Measurements from ENCODE around the gene SP5.

GRCh38 chr2:170737821-170738220 lies 22.7 kb downstream of the SP5 start:
- TF ChIP-seq, protein P1, sequence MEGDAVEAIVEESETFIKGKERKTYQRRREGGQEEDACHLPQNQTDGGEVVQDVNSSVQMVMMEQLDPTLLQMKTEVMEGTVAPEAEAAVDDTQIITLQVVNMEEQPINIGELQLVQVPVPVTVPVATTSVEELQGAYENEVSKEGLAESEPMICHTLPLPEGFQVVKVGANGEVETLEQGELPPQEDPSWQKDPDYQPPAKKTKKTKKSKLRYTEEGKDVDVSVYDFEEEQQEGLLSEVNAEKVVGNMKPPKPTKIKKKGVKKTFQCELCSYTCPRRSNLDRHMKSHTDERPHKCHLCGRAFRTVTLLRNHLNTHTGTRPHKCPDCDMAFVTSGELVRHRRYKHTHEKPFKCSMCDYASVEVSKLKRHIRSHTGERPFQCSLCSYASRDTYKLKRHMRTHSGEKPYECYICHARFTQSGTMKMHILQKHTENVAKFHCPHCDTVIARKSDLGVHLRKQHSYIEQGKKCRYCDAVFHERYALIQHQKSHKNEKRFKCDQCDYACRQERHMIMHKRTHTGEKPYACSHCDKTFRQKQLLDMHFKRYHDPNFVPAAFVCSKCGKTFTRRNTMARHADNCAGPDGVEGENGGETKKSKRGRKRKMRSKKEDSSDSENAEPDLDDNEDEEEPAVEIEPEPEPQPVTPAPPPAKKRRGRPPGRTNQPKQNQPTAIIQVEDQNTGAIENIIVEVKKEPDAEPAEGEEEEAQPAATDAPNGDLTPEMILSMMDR (IDR thresholded peaks at IDR 0.05 in 8 of 11, conservative IDR thresholded peaks at IDR 0.05 in 3 of 11): no peak
- TF ChIP-seq POLR2A (IDR thresholded peaks at IDR 0.05) (no peak), POLR2AphosphoS5 (IDR thresholded peaks at IDR 0.05) (no peak)
